HepG2 (cell line): Measurements from ENCODE around the gene APOC1. TPM values are rescaled to one million over a fixed set of nuclear protein-coding genes. Genes with fewer than 3 reads are reported as not detected.

ENCODE experiments used
- ATF3 ChIP-seq: sonication (generic); formaldehyde crosslinking; IDR thresholded peaks from 2 replicates; pipeline ENCODE4 v1.4.0; 2020; ENCODE audit warnings: missing genetic modification reagents
- CEBPB ChIP-seq: IDR thresholded peaks from 2 replicates; pipeline ENCODE4 v1.6.1; 2011; ENCODE audit warnings: low read depth, low read length, improper control_type of control experiment, borderline replicate concordance
- E2F1 ChIP-seq: sonication (generic); formaldehyde crosslinking; IDR thresholded peaks from 2 replicates; pipeline ENCODE4 v1.5.0; 2020; ENCODE audit warnings: missing genetic modification reagents
- GLMP ChIP-seq: sonication (generic); formaldehyde crosslinking; IDR thresholded peaks from 2 replicates; pipeline ENCODE4 v1.9.0; 2021; ENCODE audit warnings: missing genetic modification reagents, mild to moderate bottlenecking, borderline replicate concordance
- HHEX ChIP-seq: IDR thresholded peaks from 2 replicates; pipeline ENCODE4 v1.6.1; 2016; ENCODE audit warnings: control low read depth
- HNF4G ChIP-seq, 2 experiments: sonication (generic) in 1 of 2; formaldehyde crosslinking in 1 of 2; IDR thresholded peaks; 2 replicates each; pipeline versions ENCODE4 v1.4.0 to v1.6.1; 2011 to 2020; ENCODE audit warnings: borderline replicate concordance in 2 of 2, low read depth in 2 of 2, mild to moderate bottlenecking in 2 of 2, low read length in 1 of 2, missing genetic modification reagents in 1 of 2, moderate library complexity in 1 of 2
- NCOA2 ChIP-seq: sonication (generic); formaldehyde crosslinking; IDR thresholded peaks from 2 replicates; pipeline ENCODE4 v1.8.0; 2022; ENCODE audit warnings: inconsistent platforms
- PRPF4 ChIP-seq: fragments of 200-400 bp; formaldehyde crosslinking; IDR thresholded peaks from 2 replicates; pipeline ENCODE4 v1.6.1; 2016; ENCODE audit warnings: low read length, low read depth; ENCODE audit not compliant: poor library complexity, severe bottlenecking
- RBM39 ChIP-seq: fragments of 200-400 bp; formaldehyde crosslinking; IDR thresholded peaks from one replicate; pipeline ENCODE4 v1.6.1; 2018; ENCODE audit warnings: antibody characterized with exemption, mild to moderate bottlenecking, low read depth, low read length; ENCODE audit not compliant: poor library complexity, severe bottlenecking
- RCOR2 ChIP-seq: IDR thresholded peaks from 2 replicates; pipeline ENCODE4 v1.6.1; 2016; ENCODE audit warnings: missing biosample characterization, missing genetic modification reagents
- RXRB ChIP-seq: IDR thresholded peaks from 2 replicates; pipeline ENCODE4 v1.6.1; 2016; ENCODE audit warnings: borderline replicate concordance, missing genetic modification reagents, missing compliant biosample characterization
- SCMH1 ChIP-seq: sonication (generic); formaldehyde crosslinking; IDR thresholded peaks from 2 replicates; pipeline ENCODE4 v1.9.0; 2021; ENCODE audit warnings: missing genetic modification reagents, mild to moderate bottlenecking, borderline replicate concordance
- SOX13 ChIP-seq, 3 experiments: fragments of 450-650 bp in 1 of 3; sonication (generic) in 1 of 3; formaldehyde crosslinking in 1 of 3; IDR thresholded peaks in 2 of 3; conservative IDR thresholded peaks in 1 of 3; 2 replicates each; pipeline versions ENCODE4 v1.5.0 to v1.6.1; 2016 to 2020; ENCODE audit warnings: antibody characterized with exemption in 1 of 3, mild to moderate bottlenecking in 1 of 3, missing compliant biosample characterization in 1 of 3, missing genetic modification reagents in 1 of 3, moderate library complexity in 1 of 3
- SP2 ChIP-seq: sonication (generic); formaldehyde crosslinking; IDR thresholded peaks from 2 replicates; pipeline ENCODE4 v1.5.1; 2020; ENCODE audit warnings: mild to moderate bottlenecking, missing genetic modification reagents
- STAT5B ChIP-seq: sonication (generic); formaldehyde crosslinking; IDR thresholded peaks from 2 replicates; pipeline ENCODE4 v1.4.0; 2020; ENCODE audit warnings: missing genetic modification reagents
- SUZ12 ChIP-seq: fragments of 150-350 bp; IDR thresholded peaks from 2 replicates; pipeline ENCODE4 v1.6.1; 2014; ENCODE audit warnings: low read depth, low read length
- TCF7L2 ChIP-seq: IDR thresholded peaks from 2 replicates; pipeline ENCODE4 v1.6.1; 2011; ENCODE audit warnings: mild to moderate bottlenecking, low read depth, low read length, moderate library complexity
- TSC22D2 ChIP-seq: sonication (generic); formaldehyde crosslinking; IDR thresholded peaks from 2 replicates; pipeline ENCODE4 v1.5.1; 2020; ENCODE audit warnings: missing genetic modification reagents, mild to moderate bottlenecking, borderline replicate concordance
- YY1 ChIP-seq: IDR thresholded peaks from 2 replicates; pipeline ENCODE4 v1.6.1; 2011; ENCODE audit warnings: low read length, low read depth, moderate library complexity, mild to moderate bottlenecking; ENCODE audit not compliant: insufficient read depth, insufficient replicate concordance
- ZNF17 ChIP-seq: sonication (generic); formaldehyde crosslinking; IDR thresholded peaks from 2 replicates; pipeline ENCODE4 v1.5.0; 2020; ENCODE audit warnings: mild to moderate bottlenecking, missing genetic modification reagents
- ZNF350 ChIP-seq: sonication (generic); formaldehyde crosslinking; IDR thresholded peaks from 2 replicates; pipeline ENCODE4 v1.4.0; 2020; ENCODE audit warnings: mild to moderate bottlenecking, low read depth, missing genetic modification reagents, borderline replicate concordance
- ZNF460 ChIP-seq: sonication (generic); formaldehyde crosslinking; IDR thresholded peaks from 2 replicates; pipeline ENCODE4 v1.5.1; 2020; ENCODE audit warnings: missing genetic modification reagents, mild to moderate bottlenecking, borderline replicate concordance
- ZNF510 ChIP-seq: sonication (generic); formaldehyde crosslinking; IDR thresholded peaks from 2 replicates; pipeline ENCODE4 v1.4.0; 2020; ENCODE audit warnings: low read depth, mild to moderate bottlenecking, missing genetic modification reagents
- ZNF629 ChIP-seq: sonication (generic); formaldehyde crosslinking; conservative IDR thresholded peaks from 2 replicates; pipeline ENCODE4 v1.5.0; 2020; ENCODE audit warnings: missing genetic modification reagents
- ZNF788 ChIP-seq: sonication (generic); formaldehyde crosslinking; IDR thresholded peaks from 2 replicates; pipeline ENCODE4 v1.5.0; 2020; ENCODE audit warnings: mild to moderate bottlenecking, missing genetic modification reagents, borderline replicate concordance
- ZSCAN21 ChIP-seq: sonication (generic); formaldehyde crosslinking; IDR thresholded peaks from 2 replicates; pipeline ENCODE4 v1.8.0; 2022; ENCODE audit warnings: mild to moderate bottlenecking, missing genetic modification reagents, moderate library complexity, borderline replicate concordance
- polyA plus RNA-seq, 8 experiments: library from polyadenylated mRNA; depleted of rRNA in 3 of 8; stranded (reverse) in 7 of 8; unstranded in 1 of 8; fragments of >200 nt; fragmentation: Illumina TruSeq in 4 of 8; extraction: Trizol in 4 of 8; gene quantifications; 2 replicates each; pipeline versions ENCODE4 v1.2.1 to v1.2.3, GENCODE V29; 2011 to 2016; ENCODE audit warnings: low read depth in 4 of 8, missing spikeins in 1 of 8, mixed read lengths in 1 of 8; ENCODE audit not compliant: insufficient read depth in 1 of 8
- total RNA-seq, 5 experiments: library from RNA; depleted of rRNA; stranded (reverse); fragments of >200 nt; fragmentation: Illumina TruSeq; extraction: Trizol; gene quantifications; 2 replicates each; pipeline ENCODE4 v1.2.3, GENCODE V29; 2016; ENCODE audit warnings: low read depth in 1 of 5

Gene APOC1
- total and polyA plus RNA-seq, 2 of the 13 experiments (the other 11 are each of a cell fraction or from before 2014, with no cell fraction given) = 600 to 1,235 TPM

- TF ChIP-seq HHEX (CRISPR knock-in tag) = no peak
- no peak for TF ChIP-seq ZSCAN21
- TF ChIP-seq SUZ12 = no peak
- TF ChIP-seq TSC22D2 (CRISPR knock-in tag) = no peak
- TF ChIP-seq SP2 = no peak
- no peak for TF ChIP-seq ZNF510 (CRISPR knock-in tag)
- TF ChIP-seq GLMP = no peak
- TF ChIP-seq PRPF4 = no peak
- TF ChIP-seq HNF4G (IDR thresholded peaks at IDR 0.05; ENCODE audit: borderline replicate concordance, low read depth, low read length) = peak; percentile 19; the same call in 1 of the 2 replicates
- TF ChIP-seq HNF4G (CRISPR knock-in tag; IDR thresholded peaks at IDR 0.05; ENCODE audit: borderline replicate concordance, low read depth) = no peak
- TF ChIP-seq STAT5B (CRISPR knock-in tag) = no peak
- TF ChIP-seq ATF3 (CRISPR knock-in tag) = no peak
- TF ChIP-seq YY1 = peak; percentile 44
- TF ChIP-seq RCOR2 (CRISPR knock-in tag) = peak; percentile 58; the same call in 1 of the 2 replicates
- TF ChIP-seq ZNF460 = no peak
- no peak for TF ChIP-seq ZNF350
- TF ChIP-seq TCF7L2 = no peak
- no peak for TF ChIP-seq ZNF17 (CRISPR knock-in tag)
- no peak for TF ChIP-seq SOX13 (IDR thresholded peaks at IDR 0.05)
- peak in 1 of 2 experiments; percentile 50; a peak in 2 of 4 replicates for TF ChIP-seq SOX13 (CRISPR knock-in tag; conservative IDR thresholded peaks at IDR 0.05 in 1 of 2, IDR thresholded peaks at IDR 0.05 in 1 of 2)
- TF ChIP-seq RBM39 = no peak
- TF ChIP-seq SCMH1 (CRISPR knock-in tag) = no peak
- peak; percentile 50; the same call in 1 of the 2 replicates for TF ChIP-seq NCOA2
- TF ChIP-seq ZNF629 (CRISPR knock-in tag) = no peak
- no peak for TF ChIP-seq ZNF788 (CRISPR knock-in tag)
- peak; percentile 79 for TF ChIP-seq RXRB (CRISPR knock-in tag)
- TF ChIP-seq CEBPB = peak; percentile 95
- TF ChIP-seq E2F1 (CRISPR knock-in tag) = no peak
Measured at GRCh38 chr19:44939668-44940067, 25.3 kb downstream of the APOC1 start (continued).
